Measurements from ENCODE around the gene GOLGA6L2.

DNA sequence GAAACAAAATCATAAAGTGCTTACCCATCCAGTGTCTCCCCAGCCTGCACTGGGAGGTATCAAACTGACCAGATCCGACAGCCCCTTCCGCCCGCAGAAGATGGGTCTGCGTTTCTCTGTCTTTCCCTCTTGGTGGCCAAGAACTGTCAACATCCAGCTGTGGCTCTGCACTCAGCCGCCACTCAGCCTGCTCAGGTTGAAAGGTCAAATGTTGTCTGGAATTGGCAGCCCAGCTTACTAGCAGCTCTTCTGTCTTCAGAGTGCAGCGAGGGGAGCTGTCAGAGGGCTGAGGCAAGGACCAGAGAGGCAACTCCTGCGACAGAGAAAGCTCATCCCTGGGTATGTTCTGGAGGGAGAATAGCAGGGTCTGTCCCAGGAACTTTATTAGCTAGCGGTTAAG is 45.4 kb downstream of the GOLGA6L2 start:
- TF ChIP-seq CTCF (IDR thresholded peaks at IDR 0.05; ENCODE audit: insufficient read depth, low read length) (no peak), GABPA (IDR thresholded peaks at IDR 0.05; ENCODE audit: low read depth) (no peak)

Data from HL-60 (cell line).